H1 (cell line): ENCODE data around the gene INPP5A.

Source experiments
- BRCA1 ChIP-seq: IDR thresholded peaks from 2 replicates; pipeline ENCODE4 v1.6.1; 2012; ENCODE audit warnings: low read depth, low read length, improper control_type of control experiment
- POLR2A ChIP-seq, 2 experiments: IDR thresholded peaks; 1 replicate in 1 of 2; 2 replicates in 1 of 2; pipeline ENCODE4 v1.6.1; 2011; ENCODE audit warnings: low read depth in 2 of 2, low read length in 2 of 2, mild to moderate bottlenecking in 2 of 2; ENCODE audit errors: control extremely low read depth in 1 of 2
- TF ChIP-seq, protein P1 (sequence below), 3 experiments: IDR thresholded peaks; 1 replicate in 2 of 3; 2 replicates in 1 of 3; pipeline versions ENCODE4 v1.5.1 to v1.6.1; 2011; ENCODE audit warnings: low read length in 3 of 3, mild to moderate bottlenecking in 3 of 3, inconsistent platforms in 2 of 3, low read depth in 1 of 3, moderate library complexity in 1 of 3; ENCODE audit not compliant: insufficient read depth in 1 of 3; ENCODE audit errors: control extremely low read depth in 1 of 3

DNA sequence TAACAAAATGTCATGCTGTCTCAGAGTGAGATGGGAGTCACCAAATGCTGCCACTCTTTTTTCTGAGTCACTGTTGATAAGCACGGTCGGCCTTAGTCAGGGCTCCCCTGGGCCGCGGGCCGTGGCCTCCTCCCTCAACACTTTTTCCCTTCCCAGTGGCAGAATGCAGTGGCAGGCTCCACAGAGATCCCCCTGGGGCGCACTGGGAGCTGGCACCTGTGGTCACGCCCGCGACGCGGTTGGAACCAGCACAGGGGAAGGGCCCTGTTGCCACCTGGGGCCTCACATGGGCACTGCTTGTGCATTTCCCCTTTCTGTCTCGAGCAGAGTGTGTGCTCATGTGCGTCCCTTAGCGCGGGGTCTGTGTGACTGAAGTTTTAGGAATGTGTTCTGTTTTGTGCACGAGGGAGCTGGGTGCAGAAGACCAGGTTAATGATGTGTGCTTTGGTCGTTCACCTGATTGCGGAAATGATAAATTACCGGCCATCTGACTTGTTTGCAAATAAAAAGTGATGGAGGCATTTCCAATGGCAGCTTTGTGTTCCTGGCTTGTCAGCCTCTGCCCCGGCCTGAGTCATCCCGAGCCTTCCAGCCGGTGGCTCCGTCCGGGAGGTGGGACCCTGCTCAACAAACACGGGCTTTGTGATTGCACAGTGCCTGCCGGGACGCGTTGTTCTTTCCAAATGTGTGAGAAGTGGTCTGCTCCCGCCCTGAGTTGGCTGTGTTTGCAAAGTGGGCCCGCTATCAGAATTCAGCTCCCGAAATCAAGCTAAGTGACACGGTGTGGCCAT, 147.7 kb downstream of the INPP5A start:
- TF ChIP-seq, protein P1, sequence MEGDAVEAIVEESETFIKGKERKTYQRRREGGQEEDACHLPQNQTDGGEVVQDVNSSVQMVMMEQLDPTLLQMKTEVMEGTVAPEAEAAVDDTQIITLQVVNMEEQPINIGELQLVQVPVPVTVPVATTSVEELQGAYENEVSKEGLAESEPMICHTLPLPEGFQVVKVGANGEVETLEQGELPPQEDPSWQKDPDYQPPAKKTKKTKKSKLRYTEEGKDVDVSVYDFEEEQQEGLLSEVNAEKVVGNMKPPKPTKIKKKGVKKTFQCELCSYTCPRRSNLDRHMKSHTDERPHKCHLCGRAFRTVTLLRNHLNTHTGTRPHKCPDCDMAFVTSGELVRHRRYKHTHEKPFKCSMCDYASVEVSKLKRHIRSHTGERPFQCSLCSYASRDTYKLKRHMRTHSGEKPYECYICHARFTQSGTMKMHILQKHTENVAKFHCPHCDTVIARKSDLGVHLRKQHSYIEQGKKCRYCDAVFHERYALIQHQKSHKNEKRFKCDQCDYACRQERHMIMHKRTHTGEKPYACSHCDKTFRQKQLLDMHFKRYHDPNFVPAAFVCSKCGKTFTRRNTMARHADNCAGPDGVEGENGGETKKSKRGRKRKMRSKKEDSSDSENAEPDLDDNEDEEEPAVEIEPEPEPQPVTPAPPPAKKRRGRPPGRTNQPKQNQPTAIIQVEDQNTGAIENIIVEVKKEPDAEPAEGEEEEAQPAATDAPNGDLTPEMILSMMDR (IDR thresholded peaks at IDR 0.05; ENCODE audit: control extremely low read depth in 1 of 3, insufficient read depth in 1 of 3, low read depth in 1 of 3, low read length in 3 of 3), result no peak
- TF ChIP-seq BRCA1, result no peak
- TF ChIP-seq POLR2A (IDR thresholded peaks at IDR 0.05; ENCODE audit: control extremely low read depth in 1 of 2, low read depth in 2 of 2, low read length in 2 of 2), result no peak
